Peyer's patch (tissue), 4 donors: ENCODE measurements around the gene USP27X. TPM values are rescaled to one million over a fixed set of nuclear protein-coding genes. Genes with fewer than 3 reads are reported as not detected.

Source experiments
- DNase-seq, 3 donors: peaks; one replicate each; pipeline ENCODE4 v3.0.0-alpha.2; 2017 to 2019
- H3K27ac ChIP-seq, 4 donors: fragments of 200-600 bp; sonication (generic); one replicate each; pipeline ENCODE4 v1.5.1; 2016 to 2019
- H3K27me3 ChIP-seq, 2 donors: fragments of 200-600 bp; sonication (generic); one replicate each; pipeline ENCODE4 v1.5.1; 2019
- H3K36me3 ChIP-seq, 3 donors: fragments of 200-600 bp; sonication (generic); one replicate each; pipeline ENCODE4 v1.5.1; 2016 to 2019
- H3K4me1 ChIP-seq, 4 donors: fragments of 200-600 bp; sonication (generic); one replicate each; pipeline ENCODE4 v1.5.1; 2016 to 2019
- H3K4me3 ChIP-seq, 4 donors: fragments of 200-600 bp; sonication (generic); 1 replicate in 3 of 4; 2 replicates in 1 of 4; pipeline ENCODE4 v1.5.1; 2016 to 2019; ENCODE audit warnings: mild to moderate bottlenecking in 1 of 4
- H3K9me3 ChIP-seq, 4 donors: fragments of 200-600 bp; sonication (generic); one replicate each; pipeline ENCODE4 v1.5.1; 2016 to 2019; ENCODE audit warnings: mild to moderate bottlenecking in 1 of 4
- POLR2A ChIP-seq, 2 donors: fragments of 450-650 bp; IDR thresholded peaks; one replicate each; pipeline ENCODE4 v1.5.1; 2017; ENCODE audit warnings: antibody characterized with exemption in 2 of 2, mild to moderate bottlenecking in 2 of 2, moderate library complexity in 2 of 2
- total RNA-seq, 4 donors: library from RNA; depleted of rRNA; stranded (reverse); fragments of >200 nt; gene quantifications; one replicate each; pipeline ENCODE4 v1.1.0, GENCODE V29; 2016
- TF ChIP-seq, protein P1 (sequence below), 6 experiments: fragments of 450-650 bp in 4 of 6; fragments of 200-600 bp in 2 of 6; sonication (generic) in 1 of 6; IDR thresholded peaks; one replicate each; pipeline ENCODE4 v1.5.1; 2017 to 2019; ENCODE audit warnings: antibody characterized with exemption in 6 of 6, mild to moderate bottlenecking in 3 of 6, moderate library complexity in 1 of 6

Gene USP27X
- total RNA-seq: 1 to 10 TPM; 1.2 to 2.5 (median 2.2) TPM

DNA sequence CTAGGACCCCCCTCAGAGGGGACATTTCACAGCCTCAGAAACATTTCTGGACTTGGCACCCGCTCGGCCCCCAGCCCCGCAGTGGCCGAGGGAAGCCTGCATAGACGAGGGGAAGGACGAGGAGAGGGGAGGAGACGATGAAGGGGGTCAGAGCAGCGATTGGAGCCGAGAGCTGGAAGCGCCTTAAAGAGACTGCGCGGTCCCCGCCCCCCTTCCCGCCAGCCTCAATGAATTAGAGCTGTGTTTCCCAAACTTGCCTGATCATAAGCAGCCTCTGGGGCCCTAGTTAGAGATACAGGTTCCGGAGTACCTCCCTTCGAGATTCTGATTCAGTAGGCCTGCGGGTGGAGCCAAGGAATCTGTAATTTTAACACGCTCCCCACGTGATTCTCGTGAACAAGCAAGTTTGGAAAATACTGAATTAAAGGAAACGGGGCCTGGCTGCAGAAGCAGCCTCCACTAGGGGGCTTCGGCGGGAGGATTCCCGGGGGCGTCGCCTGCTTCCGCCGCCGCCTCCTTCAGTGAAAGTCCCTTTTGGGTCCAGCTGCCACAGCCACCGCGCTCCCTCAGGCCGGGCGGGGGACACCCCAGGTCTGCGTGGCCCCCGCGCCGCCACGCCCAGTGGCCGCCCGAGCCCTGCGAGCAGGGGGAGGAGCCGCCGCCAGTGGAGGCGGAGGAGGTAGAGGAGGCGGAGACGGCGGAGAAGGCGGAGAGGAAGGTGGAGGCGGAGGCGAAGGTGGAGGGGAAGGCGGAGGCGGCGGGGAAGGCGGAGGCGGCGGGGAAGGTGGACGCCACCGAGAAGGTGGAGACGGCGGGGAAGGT is at the start of gene USP27X:
Gene USP27X (plus strand): TSS at position 651 of the 822 bp plus-strand sequence. CDS start 824 bp downstream, outside the sequence.
- Histone ChIP-seq H3K9me3 (no peaks in the 10 kb centered on the region), H3K27me3 (no peaks in the 10 kb centered on the region), H3K36me3 (no peaks in the 10 kb centered on the region), H3K4me1 (no peaks in the 10 kb centered on the region), H3K27ac (peak within 1 kb of the TSS; percentile 62 to 82 (median 80)), H3K4me3 (peak within 1 kb of the TSS; percentile 62 to 69 (median 66))
- peak in 1 of 2 donors; percentile 36 for TF ChIP-seq POLR2A (IDR thresholded peaks at IDR 0.05)
- TF ChIP-seq, protein P1, sequence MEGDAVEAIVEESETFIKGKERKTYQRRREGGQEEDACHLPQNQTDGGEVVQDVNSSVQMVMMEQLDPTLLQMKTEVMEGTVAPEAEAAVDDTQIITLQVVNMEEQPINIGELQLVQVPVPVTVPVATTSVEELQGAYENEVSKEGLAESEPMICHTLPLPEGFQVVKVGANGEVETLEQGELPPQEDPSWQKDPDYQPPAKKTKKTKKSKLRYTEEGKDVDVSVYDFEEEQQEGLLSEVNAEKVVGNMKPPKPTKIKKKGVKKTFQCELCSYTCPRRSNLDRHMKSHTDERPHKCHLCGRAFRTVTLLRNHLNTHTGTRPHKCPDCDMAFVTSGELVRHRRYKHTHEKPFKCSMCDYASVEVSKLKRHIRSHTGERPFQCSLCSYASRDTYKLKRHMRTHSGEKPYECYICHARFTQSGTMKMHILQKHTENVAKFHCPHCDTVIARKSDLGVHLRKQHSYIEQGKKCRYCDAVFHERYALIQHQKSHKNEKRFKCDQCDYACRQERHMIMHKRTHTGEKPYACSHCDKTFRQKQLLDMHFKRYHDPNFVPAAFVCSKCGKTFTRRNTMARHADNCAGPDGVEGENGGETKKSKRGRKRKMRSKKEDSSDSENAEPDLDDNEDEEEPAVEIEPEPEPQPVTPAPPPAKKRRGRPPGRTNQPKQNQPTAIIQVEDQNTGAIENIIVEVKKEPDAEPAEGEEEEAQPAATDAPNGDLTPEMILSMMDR (IDR thresholded peaks at IDR 0.05): peak; percentile 38 to 56 (median 48)
- DNase-seq: peak; percentile 74 to 87 (median 83)

DNA sequence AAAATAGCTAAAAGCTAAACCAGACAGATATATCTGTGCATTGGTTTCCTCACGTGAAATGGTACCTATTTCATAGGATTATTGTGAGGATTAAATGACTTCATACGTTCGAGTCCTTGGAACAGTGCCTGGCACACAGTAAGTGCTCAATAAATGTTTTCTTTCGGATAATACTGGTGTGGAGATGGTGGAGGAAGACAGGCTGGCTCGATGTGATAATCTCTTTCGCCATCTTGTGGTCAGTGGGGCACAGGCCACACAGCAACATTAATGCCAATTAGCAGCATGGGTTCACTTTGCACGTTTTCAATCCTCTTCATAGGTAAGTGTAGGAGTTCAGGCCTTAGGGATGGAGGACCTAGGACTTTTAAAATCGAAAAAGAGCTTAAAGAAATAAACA is 40.9 kb upstream of the USP27X start:
- Histone ChIP-seq H3K36me3 (no peaks in the 10 kb centered on the region), H3K4me1 (no peaks in the 10 kb centered on the region), H3K27ac (no peak overlapping the region), H3K27me3 (no peaks in the 10 kb centered on the region), H3K4me3 (no peak overlapping the region), H3K9me3 (no peaks in the 10 kb centered on the region)
- peak in 1 of 3 donors; percentile 49 for DNase-seq
- no peak for TF ChIP-seq POLR2A (IDR thresholded peaks at IDR 0.05)
- TF ChIP-seq, protein P1 (IDR thresholded peaks at IDR 0.05): peak in 4 of 6 experiments; percentile 32 to 52 (median 42)

DNA sequence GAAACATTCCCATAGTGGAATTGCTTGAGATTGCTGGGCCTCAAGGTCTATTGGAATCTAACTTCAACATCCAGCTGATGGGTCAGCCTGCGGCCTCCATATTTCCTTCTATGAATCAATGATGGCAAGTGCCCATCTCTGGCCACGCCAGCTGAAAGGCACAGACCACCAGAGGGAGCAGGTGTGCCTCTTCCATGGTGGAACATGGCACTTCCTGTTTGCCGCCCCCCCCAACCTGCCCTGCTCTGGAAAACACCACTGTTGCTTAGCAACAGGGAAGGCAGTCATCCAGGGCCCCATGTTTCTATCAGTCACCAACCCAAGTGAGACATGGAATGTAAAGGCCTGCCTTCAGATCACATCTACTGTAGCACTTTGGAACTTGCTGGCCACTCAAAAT is 38.6 kb upstream of the USP27X start:
- no peaks in the 10 kb centered on the region for H3K27me3 ChIP-seq
- TF ChIP-seq, protein P1 (IDR thresholded peaks at IDR 0.05): peak in 2 of 6 experiments; percentile 10 to 16
- TF ChIP-seq POLR2A (IDR thresholded peaks at IDR 0.05): no peak
- DNase-seq: peak in 1 of 3 donors; percentile 17
- no peak overlapping the region for H3K4me3 ChIP-seq
- no peaks in the 10 kb centered on the region for H3K4me1 ChIP-seq
- H3K9me3 ChIP-seq: no peaks in the 10 kb centered on the region
- H3K27ac ChIP-seq: no peak overlapping the region
- no peaks in the 10 kb centered on the region for H3K36me3 ChIP-seq

DNA sequence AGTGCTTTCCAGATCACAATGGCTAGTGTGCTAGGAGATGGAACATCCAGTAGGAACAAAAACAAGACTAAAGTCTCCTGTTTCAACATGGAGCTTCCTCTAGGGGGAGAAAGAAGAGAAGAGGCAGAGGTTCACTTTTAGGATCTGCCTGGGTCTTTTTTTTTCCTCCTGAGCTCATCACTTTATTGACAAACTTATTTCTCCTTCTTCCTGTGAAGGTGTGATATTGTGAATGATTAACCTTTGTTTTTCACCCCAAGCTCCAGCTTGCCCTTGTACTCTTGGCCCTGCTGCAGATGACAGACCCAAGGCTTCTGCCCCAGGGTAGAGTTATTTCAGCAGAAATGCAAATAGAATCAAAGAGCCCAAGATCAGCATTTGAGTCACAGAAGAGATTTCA is 36.7 kb upstream of the USP27X start:
- Histone ChIP-seq H3K4me3 (no peak overlapping the region), H3K36me3 (no peaks in the 10 kb centered on the region), H3K27ac (no peak overlapping the region), H3K9me3 (no peaks in the 10 kb centered on the region), H3K4me1 (no peaks in the 10 kb centered on the region), H3K27me3 (no peaks in the 10 kb centered on the region)
- TF ChIP-seq, protein P1 (IDR thresholded peaks at IDR 0.05): no peak
- no peak for TF ChIP-seq POLR2A (IDR thresholded peaks at IDR 0.05)
- DNase-seq: no peak

DNA sequence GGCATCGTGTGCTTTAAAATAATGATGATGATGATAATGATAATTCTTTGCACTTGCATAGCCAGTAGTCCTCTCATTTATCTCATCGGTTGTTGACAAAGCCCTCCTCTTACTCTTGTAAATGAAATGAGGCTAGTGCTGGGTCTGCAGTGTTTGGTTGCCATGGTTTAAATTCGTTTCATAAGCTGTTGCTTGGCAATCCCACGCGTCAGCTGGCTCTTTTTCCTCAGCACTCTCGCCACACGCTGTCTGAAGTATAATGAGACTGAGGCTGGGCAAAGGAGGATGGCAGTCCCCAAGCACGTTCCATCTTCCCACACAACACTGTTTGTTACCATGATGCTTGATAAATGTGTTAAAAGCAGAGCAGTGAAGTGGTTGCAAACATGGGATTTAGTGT is 34.7 kb upstream of the USP27X start:
- Histone ChIP-seq H3K27me3 (no peaks in the 10 kb centered on the region), H3K4me1 (no peaks in the 10 kb centered on the region), H3K4me3 (no peak overlapping the region), H3K36me3 (no peaks in the 10 kb centered on the region), H3K9me3 (no peaks in the 10 kb centered on the region), H3K27ac (no peak overlapping the region)
- TF ChIP-seq, protein P1 (IDR thresholded peaks at IDR 0.05): no peak
- TF ChIP-seq POLR2A (IDR thresholded peaks at IDR 0.05): no peak
- DNase-seq: no peak
